ENCODE measurements around the gene AGTPBP1.
"Not testable (repeated sequence)": the region's sequence is repeated elsewhere in the genome, so short reads cannot be mapped to it uniquely, and the experiment has no call there.

- TF ChIP-seq, protein P1, sequence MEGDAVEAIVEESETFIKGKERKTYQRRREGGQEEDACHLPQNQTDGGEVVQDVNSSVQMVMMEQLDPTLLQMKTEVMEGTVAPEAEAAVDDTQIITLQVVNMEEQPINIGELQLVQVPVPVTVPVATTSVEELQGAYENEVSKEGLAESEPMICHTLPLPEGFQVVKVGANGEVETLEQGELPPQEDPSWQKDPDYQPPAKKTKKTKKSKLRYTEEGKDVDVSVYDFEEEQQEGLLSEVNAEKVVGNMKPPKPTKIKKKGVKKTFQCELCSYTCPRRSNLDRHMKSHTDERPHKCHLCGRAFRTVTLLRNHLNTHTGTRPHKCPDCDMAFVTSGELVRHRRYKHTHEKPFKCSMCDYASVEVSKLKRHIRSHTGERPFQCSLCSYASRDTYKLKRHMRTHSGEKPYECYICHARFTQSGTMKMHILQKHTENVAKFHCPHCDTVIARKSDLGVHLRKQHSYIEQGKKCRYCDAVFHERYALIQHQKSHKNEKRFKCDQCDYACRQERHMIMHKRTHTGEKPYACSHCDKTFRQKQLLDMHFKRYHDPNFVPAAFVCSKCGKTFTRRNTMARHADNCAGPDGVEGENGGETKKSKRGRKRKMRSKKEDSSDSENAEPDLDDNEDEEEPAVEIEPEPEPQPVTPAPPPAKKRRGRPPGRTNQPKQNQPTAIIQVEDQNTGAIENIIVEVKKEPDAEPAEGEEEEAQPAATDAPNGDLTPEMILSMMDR (IDR thresholded peaks at IDR 0.05) = not testable (repeated sequence)
- TF ChIP-seq POLR2A (IDR thresholded peaks at IDR 0.05) = not testable (repeated sequence)
These were observed 14.5 kb upstream of the AGTPBP1 start for GRCh38 chr9:85756216-85756615.

All from lower leg skin (tissue), 3 donors.